Skin epidermis (tissue), 12 donors: Measurements from ENCODE around the gene CASQ2.

Experiments
- H3K27ac ChIP-seq, 21 experiments: fragments of 200-600 bp; sonication (generic) in 11 of 21; one replicate each; pipeline ENCODE4 v1.5.0; 2020; ENCODE audit warnings: mild to moderate bottlenecking in 3 of 21, inconsistent platforms in 2 of 21, moderate library complexity in 2 of 21
- H3K4me3 ChIP-seq, 7 experiments: fragments of 200-600 bp; sonication (generic) in 2 of 7; one replicate each; pipeline ENCODE4 v1.5.0; 2020; ENCODE audit warnings: inconsistent platforms in 2 of 7, mild to moderate bottlenecking in 2 of 7, moderate library complexity in 1 of 7

Gene CASQ2

DNA sequence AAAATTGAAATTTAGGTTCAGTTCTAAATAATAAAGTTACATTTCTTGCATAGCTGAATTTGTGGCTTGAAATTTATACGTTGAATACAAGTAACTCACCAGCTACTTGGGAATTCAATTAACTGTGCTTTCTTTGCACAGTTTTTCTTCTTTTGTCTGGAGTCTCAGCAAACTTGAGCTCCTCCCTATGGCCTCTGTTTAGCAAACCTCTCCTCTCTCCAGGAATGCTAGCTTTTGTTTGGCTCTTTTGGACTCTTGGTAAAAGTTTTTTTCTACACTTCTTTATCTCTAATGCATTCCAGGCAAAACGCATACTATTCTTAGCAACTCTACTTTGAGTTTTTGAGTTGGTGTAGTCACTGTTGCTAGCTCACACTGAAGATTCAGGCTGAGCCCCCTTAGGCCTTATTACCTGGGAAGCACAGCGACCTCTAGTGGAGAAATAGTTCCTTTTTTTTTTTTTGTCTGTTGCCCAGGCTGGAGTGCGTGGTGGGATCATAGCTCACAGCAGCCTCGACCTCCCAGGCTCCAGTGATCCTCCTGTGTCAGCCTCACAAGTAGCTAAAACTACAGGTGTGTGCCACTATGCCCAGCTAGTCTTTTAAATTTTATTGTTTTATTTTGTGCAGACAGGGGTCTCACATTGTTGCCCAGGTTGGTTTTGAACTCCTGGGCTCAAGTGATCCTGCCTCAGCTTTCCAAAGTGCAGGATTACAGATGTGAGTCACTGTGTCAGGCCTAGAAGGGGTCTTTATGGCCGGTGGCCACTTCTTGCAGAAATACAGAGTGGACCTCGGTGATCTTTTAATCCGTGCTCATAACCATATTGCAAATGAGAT is 61.7 kb downstream of the CASQ2 start:
- Histone ChIP-seq H3K27ac (no peak overlapping the region), H3K4me3 (no peak overlapping the region)

GRCh38 chr1:115705963-115706362 is 62.6 kb downstream of the CASQ2 start:
- H3K4me3 ChIP-seq: no peak overlapping the region
- H3K27ac ChIP-seq: no peak overlapping the region

- no peak overlapping the region for H3K27ac ChIP-seq
- H3K4me3 ChIP-seq: no peak overlapping the region
These were observed 63.2 kb downstream of the CASQ2 start for GRCh38 chr1:115705085-115705951.

DNA sequence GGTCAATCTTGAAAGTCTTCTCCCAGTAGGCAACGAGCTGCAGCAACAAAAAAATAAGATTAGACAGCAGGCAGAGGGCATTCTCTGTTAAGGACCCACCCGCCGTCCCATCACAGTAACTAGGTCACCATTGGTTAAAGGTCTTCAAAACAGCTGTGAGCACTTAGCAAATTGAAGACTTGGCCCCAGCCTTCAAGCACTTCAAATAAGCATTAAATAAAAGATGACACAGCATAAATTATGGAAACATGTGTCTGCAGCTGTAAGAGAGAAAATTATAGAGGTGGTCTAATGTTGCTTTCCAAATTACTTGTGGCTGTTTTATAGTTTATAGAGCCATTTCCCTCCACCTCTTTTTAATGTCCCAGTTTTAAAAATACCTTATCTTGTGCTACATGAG is 65.6 kb downstream of the CASQ2 start:
- no peak overlapping the region for H3K27ac ChIP-seq
- no peak overlapping the region for H3K4me3 ChIP-seq

GRCh38 chr1:115701090-115701489 is 67.4 kb downstream of the CASQ2 start:
- no peak overlapping the region for H3K27ac ChIP-seq
- no peak overlapping the region for H3K4me3 ChIP-seq

DNA sequence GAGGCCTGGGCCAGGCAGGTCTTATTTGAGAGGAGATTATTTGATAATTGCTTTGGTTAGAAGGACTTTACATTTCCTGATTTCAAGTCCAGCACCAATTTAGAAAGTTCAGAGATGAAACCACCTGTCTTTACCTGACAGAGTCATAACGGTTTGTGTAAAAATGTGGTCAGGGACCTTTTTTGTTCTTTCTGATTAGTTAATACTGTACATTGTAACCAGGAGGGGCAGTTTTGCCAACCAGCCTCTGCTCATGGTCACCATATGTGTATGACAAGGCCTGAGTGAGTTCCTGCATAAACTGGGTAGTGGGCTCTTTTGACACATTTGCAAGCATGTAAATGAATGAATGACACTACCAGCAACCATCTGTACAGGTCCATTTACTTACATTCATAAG is 70.9 kb downstream of the CASQ2 start:
- Histone ChIP-seq H3K27ac (no peak overlapping the region), H3K4me3 (no peak overlapping the region)

DNA sequence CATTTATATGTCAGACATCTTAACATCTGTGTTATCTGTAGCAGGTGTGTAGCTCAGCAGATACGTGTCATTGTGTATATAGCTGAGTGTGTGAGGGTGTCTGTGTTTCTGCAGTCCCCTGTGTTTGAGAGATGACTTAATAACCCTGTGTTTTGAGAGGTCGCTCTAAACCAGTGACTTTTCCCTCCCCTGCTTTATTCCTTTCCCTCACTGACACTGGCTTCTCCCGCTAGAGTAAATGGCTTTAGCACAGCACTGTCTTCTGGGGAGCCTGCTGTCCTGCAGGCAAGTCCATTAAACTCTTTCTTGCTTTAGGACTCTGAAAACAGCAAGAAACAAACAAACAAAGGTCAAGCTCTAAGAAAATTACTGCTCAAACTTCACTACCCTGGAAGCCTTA is 73.7 kb downstream of the CASQ2 start:
- no peak overlapping the region for H3K27ac ChIP-seq
- no peak overlapping the region for H3K4me3 ChIP-seq

DNA sequence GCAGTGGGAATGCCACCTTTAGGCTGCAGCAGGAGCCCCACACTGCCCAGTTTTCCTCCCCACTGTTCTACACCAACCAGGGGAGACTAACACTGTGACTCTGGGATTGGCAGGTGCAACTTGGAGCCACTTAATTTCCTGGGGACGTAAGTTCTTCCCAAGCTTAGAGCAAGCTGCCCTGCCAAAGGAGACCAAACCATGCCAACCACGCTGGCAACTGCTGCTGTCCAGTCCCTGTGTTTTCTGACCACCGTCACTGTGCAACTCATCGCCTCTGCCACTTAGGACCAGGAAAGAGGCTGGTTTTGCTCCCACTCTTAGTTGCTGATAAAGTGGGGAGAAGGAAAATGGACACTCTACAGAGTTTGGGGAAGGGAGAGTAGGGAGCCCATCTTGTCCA is 76.3 kb downstream of the CASQ2 start:
- no peak overlapping the region for H3K4me3 ChIP-seq

DNA sequence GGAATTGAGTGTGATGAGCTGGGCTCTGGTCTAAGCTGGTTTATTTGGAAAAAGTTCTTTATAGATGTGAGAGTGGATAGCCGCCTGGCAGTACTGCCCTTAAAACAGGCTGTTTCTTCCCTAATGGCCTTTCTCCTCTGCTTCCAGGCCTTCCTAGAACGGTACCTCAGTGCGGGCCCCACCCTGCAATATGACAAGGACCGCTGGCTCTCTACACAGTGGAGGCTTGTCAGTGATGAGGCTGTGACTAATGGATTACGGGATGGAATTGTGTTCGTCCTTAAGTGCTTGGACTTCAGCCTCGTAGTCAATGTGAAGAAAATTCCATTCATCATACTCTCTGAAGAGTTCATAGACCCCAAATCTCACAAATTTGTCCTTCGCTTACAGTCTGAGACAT is 77.5 kb downstream of the CASQ2 start:
- Histone ChIP-seq H3K27ac (no peak overlapping the region), H3K4me3 (no peak overlapping the region)

More for the DNA sequence above, 76.3 kb downstream of the CASQ2 start:
- no peak overlapping the region for H3K27ac ChIP-seq

DNA sequence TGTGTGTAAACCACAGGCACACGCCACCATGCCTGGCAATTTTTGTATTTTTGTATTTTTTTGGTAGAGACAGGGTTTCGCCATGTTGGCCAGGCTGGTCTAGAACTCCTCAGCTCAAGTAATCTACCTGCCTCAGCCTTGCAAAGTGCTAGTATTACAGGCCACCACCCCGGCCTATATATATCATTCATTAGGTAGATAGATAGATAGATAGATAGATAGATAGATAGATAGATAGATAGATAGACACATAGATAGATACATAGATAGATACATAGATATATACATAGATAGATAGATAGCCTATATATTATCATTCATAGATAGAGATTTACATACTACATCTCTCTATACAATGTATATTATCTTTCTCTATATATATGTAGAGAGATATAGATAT is 80.8 kb downstream of the CASQ2 start:
- no peak overlapping the region for H3K27ac ChIP-seq
- no peak overlapping the region for H3K4me3 ChIP-seq

DNA sequence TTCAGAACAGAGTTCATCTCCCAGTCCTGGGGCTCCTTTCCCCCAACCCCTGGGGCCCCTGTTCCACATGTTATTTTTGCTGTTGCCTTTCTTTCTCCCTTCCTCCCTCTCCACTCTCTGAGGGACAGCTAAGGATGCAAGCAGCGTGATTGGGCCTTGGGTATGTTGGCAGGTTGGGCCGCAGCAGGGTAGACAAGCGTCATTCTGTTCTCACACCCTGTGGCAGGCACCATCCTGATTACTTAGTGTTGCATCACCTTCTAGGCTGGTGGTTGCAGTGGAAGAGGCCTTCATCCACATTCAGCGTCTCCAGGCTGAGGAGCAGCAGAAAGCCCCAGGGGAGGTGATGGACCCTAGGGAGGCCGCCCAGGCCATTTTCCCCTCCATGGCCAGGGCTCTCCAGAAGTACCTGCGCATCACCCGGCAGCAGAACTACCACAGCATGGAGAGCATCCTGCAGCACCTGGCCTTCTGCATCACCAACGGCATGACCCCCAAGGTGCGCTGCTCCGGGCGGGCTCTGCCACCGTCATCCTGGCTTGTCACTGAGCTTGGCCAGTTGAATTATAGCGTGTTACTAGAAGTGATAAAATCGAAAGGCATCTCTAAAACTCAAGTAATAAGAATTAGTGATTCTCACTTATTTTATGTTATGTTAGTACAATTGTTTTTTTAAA is 83.3 kb downstream of the CASQ2 start:
- Histone ChIP-seq H3K27ac (no peak overlapping the region), H3K4me3 (no peak overlapping the region)

- H3K4me3 ChIP-seq: no peak overlapping the region
- no peak overlapping the region for H3K27ac ChIP-seq
These were observed 85.7 kb downstream of the CASQ2 start for GRCh38 chr1:115682792-115683191.

DNA sequence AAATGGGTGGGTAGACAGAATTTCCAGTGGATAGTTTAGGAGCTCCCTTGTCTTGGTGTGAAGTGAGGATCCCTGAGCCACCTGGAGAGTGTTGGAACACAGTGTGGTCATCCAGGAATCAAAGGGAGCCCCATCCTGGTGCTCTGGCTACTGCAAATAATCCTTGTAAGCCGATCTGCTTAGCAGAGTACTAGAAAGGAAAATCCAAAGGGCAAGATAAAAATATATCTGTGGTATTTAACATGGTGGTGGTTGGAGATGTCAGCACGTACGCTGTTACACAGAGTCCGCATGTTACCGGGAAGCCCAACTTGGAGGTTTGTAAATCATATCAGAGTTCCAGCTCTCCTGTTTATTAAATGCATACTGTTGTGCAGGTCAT is 87.8 kb downstream of the CASQ2 start:
- no peak overlapping the region for H3K4me3 ChIP-seq
- H3K27ac ChIP-seq: peak overlapping the region in 4 of 21 experiments; percentile 4 to 67 (median 36)

DNA sequence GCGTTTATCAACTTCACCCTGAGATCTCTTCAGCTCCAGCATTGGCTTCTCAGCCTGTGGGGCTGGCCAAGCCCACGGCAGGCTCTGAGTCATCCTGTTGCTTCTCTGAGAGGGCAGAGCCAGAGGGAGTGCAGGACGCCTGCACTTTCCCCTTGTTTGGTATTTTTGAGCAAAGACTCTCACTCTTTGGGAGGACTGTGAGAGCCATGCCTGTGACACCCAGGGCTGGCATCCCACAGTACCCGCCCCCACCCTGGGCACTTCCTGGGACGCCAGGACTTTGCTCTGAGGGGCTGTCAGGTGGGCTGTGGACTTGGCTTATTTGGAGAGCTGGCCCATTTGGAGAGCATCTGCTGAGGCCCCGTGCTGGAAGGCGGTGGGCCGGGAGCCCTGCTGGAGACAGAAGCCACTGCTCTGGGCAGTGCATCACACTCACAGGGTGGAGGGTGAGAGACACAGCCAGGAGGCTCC is 89.3 kb downstream of the CASQ2 start:
- Histone ChIP-seq H3K4me3 (no peak overlapping the region), H3K27ac (peak overlapping the region in 7 of 21 experiments; percentile 3 to 67 (median 19))

DNA sequence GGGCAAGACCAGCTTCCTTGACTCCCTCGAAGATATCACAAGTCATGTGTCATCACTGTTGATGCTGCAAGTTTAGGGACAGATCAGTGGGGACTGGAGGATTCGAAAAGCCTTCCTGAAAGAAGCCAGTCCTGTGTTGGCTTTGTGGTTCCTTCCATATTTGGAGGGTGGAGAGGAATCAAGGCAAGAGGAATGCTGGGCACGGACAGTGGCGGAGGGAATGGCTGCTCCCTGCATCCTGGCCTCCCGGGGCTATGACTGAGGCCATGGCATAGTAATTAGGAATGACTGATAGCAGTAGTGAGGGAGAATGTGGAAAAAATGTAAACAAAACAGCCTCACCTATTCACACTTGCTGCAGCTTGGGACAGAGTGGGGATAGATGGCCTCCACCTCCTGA is 90.4 kb downstream of the CASQ2 start:
- H3K27ac ChIP-seq: peak overlapping the region in 3 of 21 experiments; percentile 25 to 67 (median 47)

DNA sequence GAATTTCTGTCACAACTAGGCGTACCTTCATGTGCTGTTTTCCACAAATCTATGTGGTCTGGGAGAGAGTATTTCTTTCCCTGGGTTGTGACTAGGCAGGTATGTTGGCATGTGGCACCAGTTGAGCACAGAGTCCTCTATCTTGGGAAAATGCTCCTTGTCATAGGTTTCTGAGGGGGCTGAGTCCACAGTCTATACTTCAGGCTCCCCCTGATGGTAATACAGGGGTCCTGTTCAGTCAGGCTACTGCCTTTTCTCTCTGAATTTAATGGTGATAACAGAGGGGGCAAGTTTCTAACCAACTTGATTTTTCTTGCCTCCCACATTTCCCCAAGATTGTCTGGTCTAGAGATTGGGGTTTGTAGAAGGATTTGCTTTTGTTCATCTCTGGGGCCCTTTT is 90.9 kb downstream of the CASQ2 start:
- H3K27ac ChIP-seq: peak overlapping the region in 1 of 21 experiments; percentile 25

More for the DNA sequence above, 90.4 kb downstream of the CASQ2 start:
- no peak overlapping the region for H3K4me3 ChIP-seq

GRCh38 chr1:115677182-115677555 is 91.3 kb downstream of the CASQ2 start:
- no peak overlapping the region for H3K27ac ChIP-seq
- H3K4me3 ChIP-seq: no peak overlapping the region

More for the DNA sequence above, 90.9 kb downstream of the CASQ2 start:
- no peak overlapping the region for H3K4me3 ChIP-seq

DNA sequence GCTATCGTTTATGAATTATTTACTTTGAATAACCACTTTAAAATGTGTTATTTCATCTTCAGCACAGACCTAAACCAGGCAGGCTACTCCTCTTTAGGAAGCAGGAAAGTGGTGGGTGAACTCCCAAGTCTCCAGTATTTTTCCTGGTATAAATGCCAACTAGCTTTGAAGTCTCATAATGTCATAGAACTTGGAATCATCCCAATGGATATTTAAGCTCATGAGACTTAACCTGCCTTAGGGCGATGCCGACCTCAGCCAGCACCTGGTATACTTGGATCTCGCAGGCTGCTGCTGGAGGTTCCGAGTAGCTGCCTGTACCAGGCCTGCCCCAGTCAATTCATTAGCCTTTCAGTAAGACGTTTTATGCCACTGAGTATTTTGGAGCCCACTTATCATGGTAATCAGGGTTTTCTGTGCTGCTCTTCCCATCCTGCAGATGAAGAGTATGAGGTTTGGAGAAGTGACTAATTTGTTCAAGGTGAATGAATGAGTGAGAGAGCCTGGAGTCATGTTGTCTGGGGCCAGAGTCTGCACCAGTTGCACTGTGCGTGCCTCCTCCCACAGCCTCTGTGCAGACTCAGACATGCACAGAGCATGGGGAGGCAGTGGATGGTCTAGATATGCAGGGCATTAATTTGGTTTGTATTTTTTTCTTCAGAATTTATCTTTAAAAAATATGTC is 91.9 kb downstream of the CASQ2 start:
- Histone ChIP-seq H3K4me3 (no peak overlapping the region), H3K27ac (no peak overlapping the region)

GRCh38 chr1:115672224-115673009 is 96.1 kb downstream of the CASQ2 start:
- no peak overlapping the region for H3K27ac ChIP-seq
- H3K4me3 ChIP-seq: no peak overlapping the region
